ENCODE results near the gene CCNA2. TPM values are rescaled to one million over a fixed set of nuclear protein-coding genes. Genes with fewer than 3 reads are reported as not detected.

Gene CCNA2
- polyA plus RNA-seq, 1 donor: 21.6 TPM

DNA sequence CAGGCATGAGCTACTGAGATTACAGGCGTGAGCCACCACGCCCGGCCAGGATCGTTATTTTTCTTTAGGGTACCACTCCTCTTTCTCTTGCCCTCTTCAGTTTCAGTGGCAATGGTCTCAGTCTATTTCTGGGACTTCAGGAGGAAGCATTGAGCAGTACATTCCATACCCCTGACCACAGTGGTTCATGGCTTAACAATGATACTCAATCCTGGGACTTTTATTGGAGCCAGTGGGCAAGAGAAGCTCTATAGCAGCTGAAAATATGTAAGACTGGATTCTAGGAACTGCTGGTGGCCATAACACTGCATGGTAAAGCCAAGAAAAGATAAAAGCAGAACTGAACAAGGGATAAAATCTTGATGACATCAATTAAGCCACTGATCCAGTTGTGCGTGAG is 5.8 kb upstream of the CCNA2 start:
- no peaks in the 10 kb centered on the region for H3K9me3 ChIP-seq (ENCODE audit: control insufficient read depth, low read depth, low read length)
- no CpG with 5 or more reads among the region's 5 CpGs for WGBS (ENCODE audit: insufficient coverage, low lambda C conversion rate)
- no peak overlapping the region for H3K27ac ChIP-seq (ENCODE audit: low read length)
- no peak for DNase-seq
- no peaks in the 10 kb centered on the region for H3K4me1 ChIP-seq (ENCODE audit: control insufficient read depth, insufficient read depth, low read length)
- H3K27me3 ChIP-seq (ENCODE audit: control insufficient read depth, insufficient read depth, low read length): no peaks in the 10 kb centered on the region
- peaks cover 17% of the 10 kb centered on the region for H3K36me3 ChIP-seq (ENCODE audit: control insufficient read depth, insufficient read depth, low read length)
- no peak overlapping the region for H3K4me3 ChIP-seq (ENCODE audit: low read length)

GRCh38 chr4:121827853-121828252 is 4.2 kb upstream of the CCNA2 start:
- Histone ChIP-seq H3K27me3 (ENCODE audit: control insufficient read depth, insufficient read depth, low read length) (no peaks in the 10 kb centered on the region), H3K36me3 (ENCODE audit: control insufficient read depth, insufficient read depth, low read length) (peaks cover 14% of the 10 kb centered on the region), H3K9me3 (ENCODE audit: control insufficient read depth, low read depth, low read length) (no peaks in the 10 kb centered on the region), H3K27ac (ENCODE audit: low read length) (no peak overlapping the region), H3K4me1 (ENCODE audit: control insufficient read depth, insufficient read depth, low read length) (no peaks in the 10 kb centered on the region), H3K4me3 (ENCODE audit: low read length) (no peak overlapping the region)
- no peak for DNase-seq
- WGBS (ENCODE audit: insufficient coverage, low lambda C conversion rate): 100% methylated on average over 1 of the region's 1 CpG

DNA sequence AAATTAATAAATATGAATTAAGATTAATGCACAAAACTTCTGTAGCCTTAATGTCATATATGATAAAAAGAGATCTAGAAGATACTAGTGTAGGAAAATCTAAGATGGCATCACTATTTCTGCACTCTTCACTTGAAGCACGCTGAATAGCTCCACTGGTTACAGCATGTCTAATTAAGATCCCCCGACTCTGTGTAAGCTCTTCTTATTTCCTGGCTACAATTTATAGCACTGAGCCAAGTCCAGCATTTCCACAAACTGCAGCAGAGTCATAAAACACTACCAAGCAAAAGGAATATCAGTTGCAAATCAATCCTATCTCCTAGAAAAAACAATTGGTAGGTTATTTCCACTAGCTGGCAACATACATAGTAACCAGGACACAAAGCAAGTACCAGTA is 1.3 kb upstream of the CCNA2 start:
- H3K9me3 ChIP-seq (ENCODE audit: control insufficient read depth, low read depth, low read length): no peaks in the 10 kb centered on the region
- no peaks in the 10 kb centered on the region for H3K4me1 ChIP-seq (ENCODE audit: control insufficient read depth, insufficient read depth, low read length)
- no CpG with 5 or more reads among the region's 2 CpGs for WGBS (ENCODE audit: insufficient coverage, low lambda C conversion rate)
- DNase-seq: peak; percentile 61 to 85
- no peak overlapping the region for H3K4me3 ChIP-seq (ENCODE audit: low read length)
- no peak overlapping the region for H3K27ac ChIP-seq (ENCODE audit: low read length)
- H3K36me3 ChIP-seq (ENCODE audit: control insufficient read depth, insufficient read depth, low read length): peaks cover 8% of the 10 kb centered on the region
- no peaks in the 10 kb centered on the region for H3K27me3 ChIP-seq (ENCODE audit: control insufficient read depth, insufficient read depth, low read length)

- H3K4me3 ChIP-seq (ENCODE audit: low read length): peak overlapping the region; percentile 80
- 0% methylated on average over 1 of the region's 8 CpGs for WGBS (ENCODE audit: insufficient coverage, low lambda C conversion rate)
- no peaks in the 10 kb centered on the region for H3K27me3 ChIP-seq (ENCODE audit: control insufficient read depth, insufficient read depth, low read length)
- no peak for DNase-seq
- H3K36me3 ChIP-seq (ENCODE audit: control insufficient read depth, insufficient read depth, low read length): peaks cover 4% of the 10 kb centered on the region
- H3K27ac ChIP-seq (ENCODE audit: low read length): peak overlapping the region; percentile 61
- H3K4me1 ChIP-seq (ENCODE audit: control insufficient read depth, insufficient read depth, low read length): no peaks in the 10 kb centered on the region
- no peaks in the 10 kb centered on the region for H3K9me3 ChIP-seq (ENCODE audit: control insufficient read depth, low read depth, low read length)
Observed at GRCh38 chr4:121824171-121824527, 466 bp upstream of the CCNA2 start.

DNA sequence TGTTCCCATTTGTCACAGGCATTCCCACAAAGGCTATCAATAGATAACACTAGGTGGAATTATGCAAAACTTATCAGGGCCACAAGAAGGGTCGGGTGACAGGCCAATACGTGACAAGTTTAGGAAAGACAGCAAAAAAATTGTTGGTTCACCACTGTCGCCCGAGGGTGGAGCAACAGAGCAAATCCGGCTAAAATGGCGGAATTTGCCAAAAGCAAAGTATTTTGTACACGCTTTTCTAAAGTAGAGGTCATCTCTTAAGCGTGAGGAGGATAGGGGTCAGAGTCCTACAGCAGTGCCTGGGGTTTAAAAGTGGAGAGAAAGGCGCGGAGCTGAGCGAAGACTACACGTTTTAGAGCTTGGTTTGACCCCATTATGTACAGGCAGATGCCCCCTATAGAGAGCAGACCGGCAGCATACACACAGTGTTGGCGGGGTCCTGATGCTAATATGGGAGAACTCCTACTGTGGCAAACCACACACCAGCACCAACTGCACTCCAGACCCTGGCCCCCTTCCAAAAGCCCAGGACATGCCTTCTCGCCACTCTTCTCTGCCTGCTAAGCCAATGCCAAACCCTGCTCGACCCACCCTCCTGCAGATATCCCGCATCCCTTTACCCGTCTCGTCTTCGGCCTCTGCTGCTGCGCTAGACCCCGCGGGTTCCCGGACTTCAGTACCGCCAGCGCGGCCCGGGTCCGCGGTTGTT is 733 bp downstream of the CCNA2 start:
- Histone ChIP-seq H3K27ac (ENCODE audit: low read length) (peak overlapping the region; percentile 20), H3K9me3 (ENCODE audit: control insufficient read depth, low read depth, low read length) (no peaks in the 10 kb centered on the region), H3K4me3 (ENCODE audit: low read length) (peak overlapping the region; percentile 80), H3K4me1 (ENCODE audit: control insufficient read depth, insufficient read depth, low read length) (no peaks in the 10 kb centered on the region), H3K27me3 (ENCODE audit: control insufficient read depth, insufficient read depth, low read length) (no peaks in the 10 kb centered on the region), H3K36me3 (ENCODE audit: control insufficient read depth, insufficient read depth, low read length) (peaks cover 8% of the 10 kb centered on the region)
- no CpG with 5 or more reads among the region's 30 CpGs for WGBS (ENCODE audit: insufficient coverage, low lambda C conversion rate)
- DNase-seq: peak; percentile 9 to 38

GRCh38 chr4:121822047-121822446 is 1.6 kb downstream of the CCNA2 start:
- no peaks in the 10 kb centered on the region for H3K27me3 ChIP-seq (ENCODE audit: control insufficient read depth, insufficient read depth, low read length)
- WGBS (ENCODE audit: insufficient coverage, low lambda C conversion rate): 100% methylated on average over 1 of the region's 1 CpG
- H3K36me3 ChIP-seq (ENCODE audit: control insufficient read depth, insufficient read depth, low read length): peaks cover 15% of the 10 kb centered on the region
- no peaks in the 10 kb centered on the region for H3K4me1 ChIP-seq (ENCODE audit: control insufficient read depth, insufficient read depth, low read length)
- DNase-seq: no peak
- no peak overlapping the region for H3K4me3 ChIP-seq (ENCODE audit: low read length)
- no peaks in the 10 kb centered on the region for H3K9me3 ChIP-seq (ENCODE audit: control insufficient read depth, low read depth, low read length)
- H3K27ac ChIP-seq (ENCODE audit: low read length): no peak overlapping the region

DNA sequence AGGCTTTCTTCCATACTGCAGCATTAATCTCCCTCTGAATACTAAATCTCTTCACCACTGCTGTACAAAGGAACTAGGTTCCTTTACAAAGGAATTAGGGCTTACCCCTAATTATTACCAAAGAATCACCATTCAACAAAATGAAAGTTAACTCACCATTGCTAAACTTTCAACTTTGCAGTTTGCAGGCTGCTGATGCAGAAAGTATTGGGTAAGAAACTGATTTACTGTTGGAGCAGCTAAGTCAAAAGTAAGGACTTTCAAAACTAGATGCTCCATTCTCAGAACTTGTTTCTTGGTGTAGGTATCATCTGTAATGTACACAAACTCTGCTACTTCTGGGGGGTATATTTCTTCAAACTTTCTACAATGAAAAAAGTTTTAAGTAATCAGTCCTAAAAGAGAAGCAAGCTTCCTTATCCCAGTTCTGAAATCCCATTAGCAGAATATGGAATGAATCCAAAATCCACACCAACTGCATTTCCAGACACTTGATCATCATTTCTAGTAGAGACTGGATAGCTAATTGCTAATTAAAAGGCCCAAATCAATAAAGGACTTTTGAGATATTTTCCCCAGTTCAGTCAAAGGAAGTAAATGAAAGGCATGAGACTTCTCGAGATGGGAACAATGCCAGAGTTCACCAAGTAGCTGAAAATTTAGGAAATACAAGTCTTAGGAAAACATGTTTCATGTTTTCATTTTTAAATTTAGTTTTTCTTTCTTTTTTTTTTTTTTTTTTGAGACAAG is 4.3 kb downstream of the CCNA2 start:
- Histone ChIP-seq H3K9me3 (ENCODE audit: control insufficient read depth, low read depth, low read length) (no peaks in the 10 kb centered on the region), H3K36me3 (ENCODE audit: control insufficient read depth, insufficient read depth, low read length) (peaks cover 27% of the 10 kb centered on the region), H3K4me1 (ENCODE audit: control insufficient read depth, insufficient read depth, low read length) (no peaks in the 10 kb centered on the region), H3K27ac (ENCODE audit: low read length) (no peak overlapping the region), H3K4me3 (ENCODE audit: low read length) (no peak overlapping the region), H3K27me3 (ENCODE audit: control insufficient read depth, insufficient read depth, low read length) (no peaks in the 10 kb centered on the region)
- WGBS (ENCODE audit: insufficient coverage, low lambda C conversion rate): no CpG with 5 or more reads among the region's 1 CpG
- no peak for DNase-seq

GRCh38 chr4:121818215-121818614 is 5.5 kb downstream of the CCNA2 start:
- H3K9me3 ChIP-seq (ENCODE audit: control insufficient read depth, low read depth, low read length): no peaks in the 10 kb centered on the region
- no peak overlapping the region for H3K4me3 ChIP-seq (ENCODE audit: low read length)
- no CpG with 5 or more reads among the region's 1 CpG for WGBS (ENCODE audit: insufficient coverage, low lambda C conversion rate)
- no peaks in the 10 kb centered on the region for H3K4me1 ChIP-seq (ENCODE audit: control insufficient read depth, insufficient read depth, low read length)
- H3K27me3 ChIP-seq (ENCODE audit: control insufficient read depth, insufficient read depth, low read length): no peaks in the 10 kb centered on the region
- no peak overlapping the region for H3K27ac ChIP-seq (ENCODE audit: low read length)
- peaks cover 32% of the 10 kb centered on the region for H3K36me3 ChIP-seq (ENCODE audit: control insufficient read depth, insufficient read depth, low read length)
- no peak for DNase-seq

GRCh38 chr4:121817701-121818100 is 6.0 kb downstream of the CCNA2 start:
- Histone ChIP-seq H3K36me3 (ENCODE audit: control insufficient read depth, insufficient read depth, low read length) (peaks cover 37% of the 10 kb centered on the region), H3K4me3 (ENCODE audit: low read length) (no peak overlapping the region), H3K4me1 (ENCODE audit: control insufficient read depth, insufficient read depth, low read length) (no peaks in the 10 kb centered on the region), H3K9me3 (ENCODE audit: control insufficient read depth, low read depth, low read length) (no peaks in the 10 kb centered on the region), H3K27me3 (ENCODE audit: control insufficient read depth, insufficient read depth, low read length) (no peaks in the 10 kb centered on the region), H3K27ac (ENCODE audit: low read length) (no peak overlapping the region)
- no CpG with 5 or more reads among the region's 1 CpG for WGBS (ENCODE audit: insufficient coverage, low lambda C conversion rate)
- no peak for DNase-seq

DNA sequence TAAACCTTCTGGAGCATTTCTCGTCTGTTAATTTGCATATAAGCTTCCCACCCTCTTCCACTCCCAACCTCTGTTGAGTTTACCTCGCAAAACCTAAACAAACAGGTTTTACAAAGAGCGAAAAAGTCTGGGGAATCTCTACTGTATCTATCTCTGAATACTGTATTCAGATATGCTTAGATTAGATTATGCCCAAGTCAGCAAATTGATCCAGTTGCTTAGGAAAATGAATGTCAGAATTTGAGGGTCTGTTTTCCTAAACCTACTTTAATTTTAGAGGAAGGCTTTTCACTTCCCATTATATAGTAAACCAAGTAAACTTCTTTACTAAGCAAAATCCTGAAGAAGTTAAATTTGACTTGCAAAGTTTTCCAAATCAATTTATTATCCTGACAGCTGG is 6.7 kb downstream of the CCNA2 start:
- no peak overlapping the region for H3K27ac ChIP-seq (ENCODE audit: low read length)
- peaks cover 42% of the 10 kb centered on the region for H3K36me3 ChIP-seq (ENCODE audit: control insufficient read depth, insufficient read depth, low read length)
- DNase-seq: no peak
- H3K4me1 ChIP-seq (ENCODE audit: control insufficient read depth, insufficient read depth, low read length): no peaks in the 10 kb centered on the region
- no peaks in the 10 kb centered on the region for H3K9me3 ChIP-seq (ENCODE audit: control insufficient read depth, low read depth, low read length)
- H3K27me3 ChIP-seq (ENCODE audit: control insufficient read depth, insufficient read depth, low read length): no peaks in the 10 kb centered on the region
- H3K4me3 ChIP-seq (ENCODE audit: low read length): no peak overlapping the region
- WGBS (ENCODE audit: insufficient coverage, low lambda C conversion rate): 91% methylated on average over 1 of the region's 3 CpGs

DNA sequence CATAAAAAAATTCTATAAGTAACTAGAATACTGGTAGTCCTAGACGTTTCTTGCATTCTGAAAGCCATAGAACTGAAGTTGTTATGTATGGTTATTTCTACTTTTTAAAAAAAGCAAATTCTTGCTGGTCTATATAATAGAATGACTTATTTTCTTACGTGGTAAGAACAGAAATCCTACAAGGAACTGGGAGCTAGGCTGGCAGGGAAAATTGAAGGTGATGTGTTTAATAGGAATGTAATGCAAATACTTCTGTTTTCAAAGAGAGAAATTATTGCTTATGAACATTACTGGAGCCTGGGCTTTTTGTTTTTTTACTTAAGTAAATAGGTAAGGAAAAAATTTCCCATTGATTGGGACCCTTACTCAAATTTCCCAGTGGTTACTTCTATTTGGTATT is 8.9 kb downstream of the CCNA2 start:
- no peak for DNase-seq
- WGBS (ENCODE audit: insufficient coverage, low lambda C conversion rate): 100% methylated on average over 2 of the region's 2 CpGs

More for the DNA sequence above, 8.9 kb downstream of the CCNA2 start:
- H3K9me3 ChIP-seq (ENCODE audit: control insufficient read depth, low read depth, low read length): no peaks in the 10 kb centered on the region
- H3K36me3 ChIP-seq (ENCODE audit: control insufficient read depth, insufficient read depth, low read length): peaks cover 49% of the 10 kb centered on the region
- no peak overlapping the region for H3K4me3 ChIP-seq (ENCODE audit: low read length)
- H3K27ac ChIP-seq (ENCODE audit: low read length): no peak overlapping the region
- no peaks in the 10 kb centered on the region for H3K4me1 ChIP-seq (ENCODE audit: control insufficient read depth, insufficient read depth, low read length)
- H3K27me3 ChIP-seq (ENCODE audit: control insufficient read depth, insufficient read depth, low read length): no peaks in the 10 kb centered on the region
